ENCODE data around the gene NPM3. TPM values are rescaled to one million over a fixed set of nuclear protein-coding genes. Genes with fewer than 3 reads are reported as not detected.
"Not testable (repeated sequence)": the region's sequence is repeated elsewhere in the genome, so short reads cannot be mapped to it uniquely, and the experiment has no call there.

NPM3 gene
- total RNA-seq, 1 experiment from 2014 or later, result 260 TPM

- TF ChIP-seq, protein P1, sequence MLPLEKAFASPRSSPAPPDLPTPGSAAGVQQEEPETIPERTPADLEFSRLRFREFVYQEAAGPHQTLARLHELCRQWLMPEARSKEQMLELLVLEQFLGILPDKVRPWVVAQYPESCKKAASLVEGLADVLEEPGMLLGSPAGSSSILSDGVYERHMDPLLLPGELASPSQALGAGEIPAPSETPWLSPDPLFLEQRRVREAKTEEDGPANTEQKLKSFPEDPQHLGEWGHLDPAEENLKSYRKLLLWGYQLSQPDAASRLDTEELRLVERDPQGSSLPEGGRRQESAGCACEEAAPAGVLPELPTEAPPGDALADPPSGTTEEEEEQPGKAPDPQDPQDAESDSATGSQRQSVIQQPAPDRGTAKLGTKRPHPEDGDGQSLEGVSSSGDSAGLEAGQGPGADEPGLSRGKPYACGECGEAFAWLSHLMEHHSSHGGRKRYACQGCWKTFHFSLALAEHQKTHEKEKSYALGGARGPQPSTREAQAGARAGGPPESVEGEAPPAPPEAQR (CRISPR knock-in tag; IDR thresholded peaks at IDR 0.05), result no peak
- TF ChIP-seq, protein P2, sequence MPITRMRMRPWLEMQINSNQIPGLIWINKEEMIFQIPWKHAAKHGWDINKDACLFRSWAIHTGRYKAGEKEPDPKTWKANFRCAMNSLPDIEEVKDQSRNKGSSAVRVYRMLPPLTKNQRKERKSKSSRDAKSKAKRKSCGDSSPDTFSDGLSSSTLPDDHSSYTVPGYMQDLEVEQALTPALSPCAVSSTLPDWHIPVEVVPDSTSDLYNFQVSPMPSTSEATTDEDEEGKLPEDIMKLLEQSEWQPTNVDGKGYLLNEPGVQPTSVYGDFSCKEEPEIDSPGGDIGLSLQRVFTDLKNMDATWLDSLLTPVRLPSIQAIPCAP (CRISPR knock-in tag; IDR thresholded peaks at IDR 0.05), result no peak
- TF ChIP-seq ZNF263 (CRISPR knock-in tag; IDR thresholded peaks at IDR 0.05; ENCODE audit: low read depth) (no peak), ATF1 (CRISPR knock-in tag; IDR thresholded peaks at IDR 0.05) (no peak)
- TF ChIP-seq, protein P3, sequence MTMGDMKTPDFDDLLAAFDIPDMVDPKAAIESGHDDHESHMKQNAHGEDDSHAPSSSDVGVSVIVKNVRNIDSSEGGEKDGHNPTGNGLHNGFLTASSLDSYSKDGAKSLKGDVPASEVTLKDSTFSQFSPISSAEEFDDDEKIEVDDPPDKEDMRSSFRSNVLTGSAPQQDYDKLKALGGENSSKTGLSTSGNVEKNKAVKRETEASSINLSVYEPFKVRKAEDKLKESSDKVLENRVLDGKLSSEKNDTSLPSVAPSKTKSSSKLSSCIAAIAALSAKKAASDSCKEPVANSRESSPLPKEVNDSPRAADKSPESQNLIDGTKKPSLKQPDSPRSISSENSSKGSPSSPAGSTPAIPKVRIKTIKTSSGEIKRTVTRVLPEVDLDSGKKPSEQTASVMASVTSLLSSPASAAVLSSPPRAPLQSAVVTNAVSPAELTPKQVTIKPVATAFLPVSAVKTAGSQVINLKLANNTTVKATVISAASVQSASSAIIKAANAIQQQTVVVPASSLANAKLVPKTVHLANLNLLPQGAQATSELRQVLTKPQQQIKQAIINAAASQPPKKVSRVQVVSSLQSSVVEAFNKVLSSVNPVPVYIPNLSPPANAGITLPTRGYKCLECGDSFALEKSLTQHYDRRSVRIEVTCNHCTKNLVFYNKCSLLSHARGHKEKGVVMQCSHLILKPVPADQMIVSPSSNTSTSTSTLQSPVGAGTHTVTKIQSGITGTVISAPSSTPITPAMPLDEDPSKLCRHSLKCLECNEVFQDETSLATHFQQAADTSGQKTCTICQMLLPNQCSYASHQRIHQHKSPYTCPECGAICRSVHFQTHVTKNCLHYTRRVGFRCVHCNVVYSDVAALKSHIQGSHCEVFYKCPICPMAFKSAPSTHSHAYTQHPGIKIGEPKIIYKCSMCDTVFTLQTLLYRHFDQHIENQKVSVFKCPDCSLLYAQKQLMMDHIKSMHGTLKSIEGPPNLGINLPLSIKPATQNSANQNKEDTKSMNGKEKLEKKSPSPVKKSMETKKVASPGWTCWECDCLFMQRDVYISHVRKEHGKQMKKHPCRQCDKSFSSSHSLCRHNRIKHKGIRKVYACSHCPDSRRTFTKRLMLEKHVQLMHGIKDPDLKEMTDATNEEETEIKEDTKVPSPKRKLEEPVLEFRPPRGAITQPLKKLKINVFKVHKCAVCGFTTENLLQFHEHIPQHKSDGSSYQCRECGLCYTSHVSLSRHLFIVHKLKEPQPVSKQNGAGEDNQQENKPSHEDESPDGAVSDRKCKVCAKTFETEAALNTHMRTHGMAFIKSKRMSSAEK (CRISPR knock-in tag; IDR thresholded peaks at IDR 0.05; ENCODE audit: borderline replicate concordance), result no peak
- TF ChIP-seq, protein P4, sequence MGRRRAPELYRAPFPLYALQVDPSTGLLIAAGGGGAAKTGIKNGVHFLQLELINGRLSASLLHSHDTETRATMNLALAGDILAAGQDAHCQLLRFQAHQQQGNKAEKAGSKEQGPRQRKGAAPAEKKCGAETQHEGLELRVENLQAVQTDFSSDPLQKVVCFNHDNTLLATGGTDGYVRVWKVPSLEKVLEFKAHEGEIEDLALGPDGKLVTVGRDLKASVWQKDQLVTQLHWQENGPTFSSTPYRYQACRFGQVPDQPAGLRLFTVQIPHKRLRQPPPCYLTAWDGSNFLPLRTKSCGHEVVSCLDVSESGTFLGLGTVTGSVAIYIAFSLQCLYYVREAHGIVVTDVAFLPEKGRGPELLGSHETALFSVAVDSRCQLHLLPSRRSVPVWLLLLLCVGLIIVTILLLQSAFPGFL (CRISPR knock-in tag; IDR thresholded peaks at IDR 0.05; ENCODE audit: borderline replicate concordance), result no peak
Observed at GRCh38 chr10:101793526-101793925, 10.3 kb upstream of the NPM3 start (continued).

GRCh38 chr10:101789686-101790085, 6.4 kb upstream of the NPM3 start:
- H3K27ac Mint-ChIP-seq, result peak overlapping the region; percentile 19; the same call in 1 of the 2 replicates
- POLR2A ChIA-PET, result interaction anchor here (0.9 kb wide), 1 partner anchor 28 kb away, joined by 4 read pairs; the partner anchor contains the start of gene OGA

GRCh38 chr10:101789231-101789630, 6.0 kb upstream of the NPM3 start:
- DNase-seq (ENCODE audit: low spot score); CTCF ChIA-PET; H3K27me3 Mint-ChIP-seq (ENCODE audit: low read depth); H3K4me3 Mint-ChIP-seq; H3K9me3 Mint-ChIP-seq; H3K4me1 Mint-ChIP-seq; ATAC-seq; POLR2A ChIA-PET: not testable (repeated sequence)
- peaks cover 56% of the 10 kb centered on the region for H3K36me3 Mint-ChIP-seq
- peak overlapping the region; percentile 19; the same call in 1 of the 2 replicates for H3K27ac Mint-ChIP-seq

More at GRCh38 chr10:101789686-101790085, 6.4 kb upstream of the NPM3 start:
- no peak overlapping the region for H3K4me3 Mint-ChIP-seq
- H3K4me1 Mint-ChIP-seq, result peaks cover 3% of the 10 kb centered on the region
- H3K9me3 Mint-ChIP-seq, result no peaks in the 10 kb centered on the region
- DNase-seq (ENCODE audit: low spot score) (no peak), ATAC-seq (no peak)
- TF ChIP-seq GABPB1 (CRISPR knock-in tag; IDR thresholded peaks at IDR 0.05) (peak; percentile 44; the same call in 1 of the 2 replicates), CDX4 (CRISPR knock-in tag; IDR thresholded peaks at IDR 0.05; ENCODE audit: borderline replicate concordance) (no peak)
- CTCF ChIA-PET, result interaction anchor here (0.7 to 1.1 kb wide), 4 partner anchors 8 to 220 kb away, joined by 3 to 5 read pairs (median 4); no protein-coding TSS in a partner anchor
- peaks cover 61% of the 10 kb centered on the region for H3K36me3 Mint-ChIP-seq
- H3K27me3 Mint-ChIP-seq (ENCODE audit: low read depth), result no peaks in the 10 kb centered on the region

GRCh38 chr10:101785801-101786200, 2.6 kb upstream of the NPM3 start:
- POLR2A ChIA-PET, result no interaction called here
- TF ChIP-seq JAZF1 (CRISPR knock-in tag; IDR thresholded peaks at IDR 0.05) (no peak), ZNF396 (CRISPR knock-in tag; IDR thresholded peaks at IDR 0.05; ENCODE audit: borderline replicate concordance) (no peak), NR1H2 (CRISPR knock-in tag; IDR thresholded peaks at IDR 0.05) (no peak), OVOL2 (CRISPR knock-in tag; IDR thresholded peaks at IDR 0.05; ENCODE audit: borderline replicate concordance) (no peak), CBFB (CRISPR knock-in tag; IDR thresholded peaks at IDR 0.05; ENCODE audit: low read depth) (no peak)
- Mint-ChIP-seq H3K36me3 (peaks cover 31% of the 10 kb centered on the region), H3K27ac (peak overlapping the region; percentile 56), H3K4me3 (no peak overlapping the region), H3K9me3 (no peaks in the 10 kb centered on the region), H3K4me1 (peaks cover 36% of the 10 kb centered on the region), H3K27me3 (ENCODE audit: low read depth) (no peaks in the 10 kb centered on the region)
- DNase-seq (ENCODE audit: low spot score), result no peak
- CTCF ChIA-PET, result interaction anchor here (6.6 to 11.0 kb wide), 2 partner anchors 55 to 183 kb away, joined by 56 to 370 read pairs; no protein-coding TSS in a partner anchor
- no peak for ATAC-seq
